Astrocyte (in vitro differentiated cells and primary cell): ENCODE results near the gene AKT3.

Experiments used
- EZH2 ChIP-seq: IDR thresholded peaks from 2 replicates; pipeline ENCODE4 v1.6.1; 2012; ENCODE audit warnings: mild to moderate bottlenecking, low read length, inconsistent platforms; ENCODE audit not compliant: insufficient read depth
- TF ChIP-seq, protein P1 (sequence below): IDR thresholded peaks from 2 replicates; pipeline ENCODE4 v1.5.1; 2011; ENCODE audit warnings: low read depth, mild to moderate bottlenecking, inconsistent platforms, low read length, moderate library complexity; ENCODE audit not compliant: insufficient read depth

DNA sequence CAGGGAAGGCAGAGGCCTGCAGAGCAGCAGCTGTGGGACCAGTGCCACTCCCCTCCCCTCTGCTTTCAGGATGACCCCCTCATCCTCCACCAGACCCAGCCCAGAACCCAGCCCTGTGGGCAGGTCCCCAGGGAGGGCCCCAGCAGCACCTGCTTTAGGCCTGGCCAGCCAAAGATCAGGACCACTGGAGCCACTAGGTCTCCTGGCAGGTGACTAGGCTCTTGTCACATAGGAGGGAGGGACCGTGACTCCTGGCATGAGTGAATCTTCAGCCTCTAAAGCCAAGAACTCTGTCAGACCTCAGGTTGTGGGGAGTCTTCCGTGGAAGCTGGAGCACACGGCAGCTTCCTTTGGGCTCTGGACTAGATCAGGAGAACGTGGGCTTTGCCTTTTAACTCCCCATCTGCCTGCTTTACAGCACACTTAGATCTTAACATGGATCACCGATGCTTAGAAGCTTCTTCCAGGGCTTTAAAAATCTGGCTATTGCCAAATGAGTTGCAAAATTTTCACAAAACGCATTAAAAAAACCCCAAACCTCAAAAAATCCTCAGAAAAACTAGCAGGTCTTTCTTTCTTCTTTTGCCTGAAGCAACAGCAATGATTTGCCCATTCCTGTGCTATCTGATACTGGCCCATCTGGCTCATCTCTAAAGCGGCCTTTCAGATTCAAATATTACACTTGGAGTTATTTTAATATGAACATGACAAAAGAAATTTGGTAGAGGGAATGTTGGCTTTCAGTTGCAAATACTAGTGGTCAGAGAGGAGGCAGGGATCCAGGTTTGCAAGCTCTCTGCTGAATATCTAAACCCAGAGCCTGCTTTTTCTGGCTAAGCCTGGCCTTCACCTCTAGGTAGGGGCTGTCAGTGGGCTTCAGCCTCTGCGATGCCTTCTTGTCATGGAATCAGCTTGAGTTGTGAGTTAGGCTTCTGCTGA, 359.0 kb downstream of the AKT3 start:
- TF ChIP-seq, protein P1, sequence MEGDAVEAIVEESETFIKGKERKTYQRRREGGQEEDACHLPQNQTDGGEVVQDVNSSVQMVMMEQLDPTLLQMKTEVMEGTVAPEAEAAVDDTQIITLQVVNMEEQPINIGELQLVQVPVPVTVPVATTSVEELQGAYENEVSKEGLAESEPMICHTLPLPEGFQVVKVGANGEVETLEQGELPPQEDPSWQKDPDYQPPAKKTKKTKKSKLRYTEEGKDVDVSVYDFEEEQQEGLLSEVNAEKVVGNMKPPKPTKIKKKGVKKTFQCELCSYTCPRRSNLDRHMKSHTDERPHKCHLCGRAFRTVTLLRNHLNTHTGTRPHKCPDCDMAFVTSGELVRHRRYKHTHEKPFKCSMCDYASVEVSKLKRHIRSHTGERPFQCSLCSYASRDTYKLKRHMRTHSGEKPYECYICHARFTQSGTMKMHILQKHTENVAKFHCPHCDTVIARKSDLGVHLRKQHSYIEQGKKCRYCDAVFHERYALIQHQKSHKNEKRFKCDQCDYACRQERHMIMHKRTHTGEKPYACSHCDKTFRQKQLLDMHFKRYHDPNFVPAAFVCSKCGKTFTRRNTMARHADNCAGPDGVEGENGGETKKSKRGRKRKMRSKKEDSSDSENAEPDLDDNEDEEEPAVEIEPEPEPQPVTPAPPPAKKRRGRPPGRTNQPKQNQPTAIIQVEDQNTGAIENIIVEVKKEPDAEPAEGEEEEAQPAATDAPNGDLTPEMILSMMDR = no peak
- no peak for TF ChIP-seq EZH2
